NCI-H510A treated with DMSO at 0.1 percent for 48 hours (cell line): Measurements from ENCODE around the gene NLRC3.

Experiments
- DNase-seq: peaks from one replicate; lab custom pipeline; 2025; lab: John Stamatoyannopoulos, UW

NLRC3 gene

GRCh38 chr16:3546986-3547682, 30.1 kb downstream of the NLRC3 start:
- no peak for DNase-seq

GRCh38 chr16:3542601-3543373, 34.4 kb downstream of the NLRC3 start:
- DNase-seq: no peak

GRCh38 chr16:3541527-3542155, 35.6 kb downstream of the NLRC3 start:
- DNase-seq: no peak

GRCh38 chr16:3538222-3538621, 39.0 kb downstream of the NLRC3 start:
- no peak for DNase-seq

GRCh38 chr16:3536851-3537250, 40.4 kb downstream of the NLRC3 start:
- DNase-seq: no peak

GRCh38 chr16:3536271-3536731, 40.9 kb downstream of the NLRC3 start:
- DNase-seq: no peak

GRCh38 chr16:3534126-3534525, 43.1 kb downstream of the NLRC3 start:
- no peak for DNase-seq

GRCh38 chr16:3532741-3533140, 44.5 kb downstream of the NLRC3 start:
- no peak for DNase-seq

- no peak for DNase-seq
Observed at GRCh38 chr16:3530371-3530914, 46.8 kb downstream of the NLRC3 start.

- DNase-seq: no peak
Observed at GRCh38 chr16:3529175-3529574, 48.0 kb downstream of the NLRC3 start.

GRCh38 chr16:3528406-3528805, 48.8 kb downstream of the NLRC3 start:
- DNase-seq: no peak

GRCh38 chr16:3527216-3527829, 49.9 kb downstream of the NLRC3 start:
- DNase-seq: peak; percentile 1

- no peak for DNase-seq
Observed at GRCh38 chr16:3525951-3526350, 51.3 kb downstream of the NLRC3 start.

- no peak for DNase-seq
Observed at GRCh38 chr16:3523281-3523680, 53.9 kb downstream of the NLRC3 start.

GRCh38 chr16:3520841-3521240, 56.4 kb downstream of the NLRC3 start:
- no peak for DNase-seq

GRCh38 chr16:3520413-3520812, 56.8 kb downstream of the NLRC3 start:
- DNase-seq: no peak

GRCh38 chr16:3519581-3519980, 57.6 kb downstream of the NLRC3 start:
- DNase-seq: no peak

GRCh38 chr16:3518986-3519348, 58.2 kb downstream of the NLRC3 start:
- DNase-seq: no peak

GRCh38 chr16:3518292-3518985, 58.8 kb downstream of the NLRC3 start:
- no peak for DNase-seq

GRCh38 chr16:3515897-3516296, 61.3 kb downstream of the NLRC3 start:
- DNase-seq: no peak

GRCh38 chr16:3514621-3515020, 62.6 kb downstream of the NLRC3 start:
- DNase-seq: no peak
